ENCODE measurements around the gene PDE4B.
A peak's percentile ranks its signal among the peaks of the same experiment; 100 is the strongest.

Gene PDE4B

GRCh38 chr1:66282343-66282852, 489.7 kb downstream of the PDE4B start:
- Histone ChIP-seq H3K36me3 (ENCODE audit: control insufficient read depth, insufficient read depth, low read length) (no peaks in the 10 kb centered on the region), H3K27me3 (replicated peaks; ENCODE audit: control insufficient read depth, insufficient read depth, low read length) (no peaks in the 10 kb centered on the region), H3K4me3 (replicated peaks; ENCODE audit: low read depth, low read length) (peak overlapping the region; percentile 22; the same call in 1 of the 2 replicates)
- TF ChIP-seq CTCF (IDR thresholded peaks at IDR 0.05; ENCODE audit: insufficient read depth, low read length, poor library complexity, severe bottlenecking), result peak; percentile 15
- peak; percentile 84 for DNase-seq (ENCODE audit: extremely low read depth, insufficient read length)

GRCh38 chr1:66282891-66283621, 490.4 kb downstream of the PDE4B start:
- Histone ChIP-seq H3K4me3 (replicated peaks; ENCODE audit: low read depth, low read length) (peak overlapping the region; percentile 22; the same call in 1 of the 2 replicates), H3K36me3 (ENCODE audit: control insufficient read depth, insufficient read depth, low read length) (no peaks in the 10 kb centered on the region), H3K27me3 (replicated peaks; ENCODE audit: control insufficient read depth, insufficient read depth, low read length) (no peaks in the 10 kb centered on the region)
- DNase-seq (ENCODE audit: extremely low read depth, insufficient read length), result no peak
- no peak for TF ChIP-seq CTCF (IDR thresholded peaks at IDR 0.05; ENCODE audit: insufficient read depth, low read length, poor library complexity, severe bottlenecking)

- Histone ChIP-seq H3K27me3 (replicated peaks; ENCODE audit: control insufficient read depth, insufficient read depth, low read length) (no peaks in the 10 kb centered on the region), H3K4me3 (replicated peaks; ENCODE audit: low read depth, low read length) (no peak overlapping the region), H3K36me3 (ENCODE audit: control insufficient read depth, insufficient read depth, low read length) (no peaks in the 10 kb centered on the region)
- DNase-seq (ENCODE audit: extremely low read depth, insufficient read length), result peak; percentile 78
- no peak for TF ChIP-seq CTCF (IDR thresholded peaks at IDR 0.05; ENCODE audit: insufficient read depth, low read length, poor library complexity, severe bottlenecking)
These were observed 490.9 kb downstream of the PDE4B start for GRCh38 chr1:66283622-66284041.

- no peak overlapping the region for H3K4me3 ChIP-seq (replicated peaks; ENCODE audit: low read depth, low read length)
- DNase-seq (ENCODE audit: extremely low read depth, insufficient read length), result no peak
- H3K36me3 ChIP-seq (ENCODE audit: control insufficient read depth, insufficient read depth, low read length), result no peaks in the 10 kb centered on the region
- no peak for TF ChIP-seq CTCF (IDR thresholded peaks at IDR 0.05; ENCODE audit: insufficient read depth, low read length, poor library complexity, severe bottlenecking)
- no peaks in the 10 kb centered on the region for H3K27me3 ChIP-seq (replicated peaks; ENCODE audit: control insufficient read depth, insufficient read depth, low read length)
These were observed 492.1 kb downstream of the PDE4B start for GRCh38 chr1:66284746-66285145.

- DNase-seq (ENCODE audit: extremely low read depth, insufficient read length), result no peak
- no peak for TF ChIP-seq CTCF (IDR thresholded peaks at IDR 0.05; ENCODE audit: insufficient read depth, low read length, poor library complexity, severe bottlenecking)
- Histone ChIP-seq H3K36me3 (ENCODE audit: control insufficient read depth, insufficient read depth, low read length) (no peaks in the 10 kb centered on the region), H3K27me3 (replicated peaks; ENCODE audit: control insufficient read depth, insufficient read depth, low read length) (no peaks in the 10 kb centered on the region), H3K4me3 (replicated peaks; ENCODE audit: low read depth, low read length) (no peak overlapping the region)
These were observed 493.0 kb downstream of the PDE4B start for GRCh38 chr1:66285618-66286270.
